ENCODE results near the gene AGPS.

AGPS gene

DNA sequence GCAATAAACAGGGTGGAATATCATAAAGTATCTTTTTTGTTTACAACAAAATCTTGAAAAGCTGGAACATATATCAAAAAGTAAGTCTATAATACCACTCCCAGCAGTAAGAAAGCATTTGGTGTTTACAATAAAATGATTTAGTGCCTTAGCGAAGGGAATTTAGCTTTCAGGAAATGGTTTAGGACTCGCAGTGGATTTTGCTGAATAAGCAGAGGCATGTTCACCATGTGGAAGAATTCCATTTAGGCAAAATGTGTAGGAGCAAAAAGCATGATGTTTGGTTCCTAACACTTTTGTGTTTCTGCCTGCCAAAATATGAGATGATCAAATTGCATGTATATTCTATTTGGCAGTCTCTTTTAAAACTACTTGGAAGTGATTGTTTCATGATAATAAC is 163.6 kb downstream of the AGPS start:
- Mint-ChIP-seq H3K4me3 (no peak overlapping the region), H3K9me3 (no peaks in the 10 kb centered on the region), H3K27me3 (no peaks in the 10 kb centered on the region), H3K36me3 (ENCODE audit: insufficient read depth) (peaks cover 22% of the 10 kb centered on the region), H3K4me1 (peaks cover 15% of the 10 kb centered on the region), H3K27ac (ENCODE audit: low read depth) (no peak overlapping the region)
- DNase-seq (ENCODE audit: low spot score in 2 of 2) (no peak), ATAC-seq (replicated peaks; ENCODE audit: extremely low read depth, poor library complexity, severe bottlenecking) (no peak)

DNA sequence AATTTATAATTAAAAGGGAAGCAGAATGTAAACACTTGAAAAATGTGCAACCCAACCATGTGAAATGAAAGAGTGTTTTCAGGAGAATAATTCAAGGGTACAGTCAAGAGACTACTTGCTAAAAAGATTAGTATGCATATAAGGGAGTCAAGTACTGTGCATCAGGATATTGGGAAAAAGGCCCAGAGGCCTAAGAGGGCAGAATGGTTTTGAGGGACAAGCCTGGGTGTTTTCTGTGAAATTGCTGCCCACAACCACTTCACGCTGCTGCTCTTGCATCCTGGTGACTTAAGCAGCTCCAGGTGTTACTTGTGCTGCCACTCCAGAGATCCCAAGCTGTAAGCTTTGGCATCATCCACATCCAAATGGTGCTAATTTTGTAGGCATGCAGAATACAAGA is 165.2 kb downstream of the AGPS start:
- Mint-ChIP-seq H3K27me3 (no peaks in the 10 kb centered on the region), H3K9me3 (no peaks in the 10 kb centered on the region), H3K36me3 (ENCODE audit: insufficient read depth) (peaks cover 9% of the 10 kb centered on the region), H3K4me3 (no peak overlapping the region), H3K4me1 (peaks cover 12% of the 10 kb centered on the region), H3K27ac (ENCODE audit: low read depth) (no peak overlapping the region)
- DNase-seq (ENCODE audit: low spot score in 2 of 2) (no peak), ATAC-seq (replicated peaks; ENCODE audit: extremely low read depth, poor library complexity, severe bottlenecking) (no peak)

DNA sequence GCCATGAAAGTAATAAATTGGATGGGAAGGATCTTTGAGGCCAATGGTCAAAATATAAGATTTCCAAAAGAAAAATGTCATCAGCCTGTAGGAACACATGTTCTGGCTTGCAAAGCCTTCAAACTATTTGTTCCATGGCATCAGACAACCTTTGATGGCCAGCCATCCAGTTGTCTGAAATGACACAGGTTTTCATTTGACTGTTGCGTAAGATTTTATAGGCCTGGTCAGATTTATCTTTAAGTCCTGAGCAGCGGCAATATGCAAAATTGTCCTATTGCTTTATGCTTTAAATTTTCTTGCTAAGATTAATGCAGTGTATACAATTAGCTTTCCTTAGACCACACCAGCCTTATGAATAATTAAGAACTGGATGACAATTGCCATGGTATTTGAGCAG is 167.1 kb downstream of the AGPS start:
- Mint-ChIP-seq H3K27ac (ENCODE audit: low read depth) (no peak overlapping the region), H3K4me1 (no peaks in the 10 kb centered on the region), H3K9me3 (no peaks in the 10 kb centered on the region), H3K4me3 (no peak overlapping the region), H3K36me3 (ENCODE audit: insufficient read depth) (no peaks in the 10 kb centered on the region), H3K27me3 (no peaks in the 10 kb centered on the region)
- no peak for ATAC-seq (replicated peaks; ENCODE audit: extremely low read depth, poor library complexity, severe bottlenecking)
- DNase-seq (ENCODE audit: low spot score in 2 of 2), result no peak

DNA sequence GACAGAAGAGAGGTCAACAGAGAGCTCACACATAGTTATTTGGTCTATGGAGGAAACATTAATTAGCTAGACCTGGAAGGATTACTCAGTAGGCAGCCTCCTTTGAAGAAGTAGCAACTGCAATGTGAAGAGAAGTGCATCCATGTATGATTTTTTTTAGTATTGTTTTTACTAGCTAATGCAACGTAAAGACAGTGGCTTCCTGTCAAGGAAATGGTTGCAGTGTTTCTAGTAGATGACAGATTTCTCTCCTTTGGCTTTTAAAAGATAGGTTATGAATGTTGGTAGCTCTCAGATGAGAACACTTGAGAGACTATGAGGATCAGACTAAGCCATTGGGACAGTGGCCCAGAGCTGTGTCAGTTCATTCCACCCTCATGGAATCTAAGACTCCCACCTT is 175.8 kb downstream of the AGPS start:
- H3K27me3 Mint-ChIP-seq, result no peaks in the 10 kb centered on the region
- ATAC-seq (replicated peaks; ENCODE audit: extremely low read depth, poor library complexity, severe bottlenecking) (no peak), DNase-seq (ENCODE audit: low spot score in 2 of 2) (no peak)
- no peaks in the 10 kb centered on the region for H3K9me3 Mint-ChIP-seq
- peaks cover 3% of the 10 kb centered on the region for H3K36me3 Mint-ChIP-seq (ENCODE audit: insufficient read depth)
- H3K4me3 Mint-ChIP-seq, result no peak overlapping the region
- H3K27ac Mint-ChIP-seq (ENCODE audit: low read depth), result no peak overlapping the region
- H3K4me1 Mint-ChIP-seq, result no peaks in the 10 kb centered on the region

DNA sequence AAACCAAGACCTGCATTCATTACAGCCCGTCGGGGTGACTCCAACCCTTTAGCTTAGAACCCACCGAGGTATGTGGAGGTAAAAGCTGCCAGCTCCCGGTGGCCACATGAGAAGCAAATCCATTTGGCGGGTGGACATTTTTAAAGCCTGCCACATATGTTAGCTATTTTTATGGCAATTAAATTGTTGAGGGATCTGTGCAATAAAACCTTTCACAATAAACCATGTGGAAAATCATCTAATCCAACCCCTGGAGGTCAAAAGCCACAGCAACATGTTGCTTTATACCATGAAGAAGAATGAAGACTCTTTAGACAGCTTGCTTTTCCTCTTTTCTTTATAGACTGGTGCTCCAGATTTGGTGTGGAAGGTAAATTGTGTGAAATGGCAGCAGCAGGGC is 176.3 kb downstream of the AGPS start:
- H3K27me3 Mint-ChIP-seq, result no peaks in the 10 kb centered on the region
- DNase-seq (ENCODE audit: low spot score in 2 of 2) (no peak), ATAC-seq (replicated peaks; ENCODE audit: extremely low read depth, poor library complexity, severe bottlenecking) (no peak)
- H3K9me3 Mint-ChIP-seq, result no peaks in the 10 kb centered on the region
- H3K4me3 Mint-ChIP-seq, result no peak overlapping the region
- H3K4me1 Mint-ChIP-seq, result no peaks in the 10 kb centered on the region
- H3K27ac Mint-ChIP-seq (ENCODE audit: low read depth), result no peak overlapping the region
- peaks cover 3% of the 10 kb centered on the region for H3K36me3 Mint-ChIP-seq (ENCODE audit: insufficient read depth)

DNA sequence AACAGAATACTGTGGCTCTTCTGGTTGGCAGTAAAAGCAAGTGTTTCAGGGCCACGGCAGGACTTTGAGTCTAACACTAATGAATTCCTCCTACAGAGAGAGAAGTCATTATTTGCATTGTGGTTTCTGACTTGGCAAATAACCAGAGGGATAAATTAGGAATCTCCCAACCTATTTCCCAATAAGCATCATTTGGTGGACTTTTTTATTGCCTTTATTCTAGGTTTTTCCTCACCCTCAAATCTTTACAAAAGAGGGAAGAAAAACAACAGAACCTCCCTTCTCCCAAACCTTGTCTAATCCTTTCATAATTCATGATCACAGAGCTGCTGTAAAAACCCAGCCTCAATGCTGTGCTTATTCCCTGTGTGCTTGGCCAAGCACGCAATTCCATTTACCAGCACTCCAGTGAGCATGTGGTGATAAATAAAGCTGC is 179.7 kb downstream of the AGPS start:
- DNase-seq (ENCODE audit: low spot score in 2 of 2), result no peak
- no peak for ATAC-seq (replicated peaks; ENCODE audit: extremely low read depth, poor library complexity, severe bottlenecking)
- Mint-ChIP-seq H3K27me3 (no peaks in the 10 kb centered on the region), H3K4me1 (no peaks in the 10 kb centered on the region), H3K9me3 (no peaks in the 10 kb centered on the region), H3K27ac (ENCODE audit: low read depth) (no peak overlapping the region), H3K36me3 (ENCODE audit: insufficient read depth) (peaks cover 5% of the 10 kb centered on the region), H3K4me3 (no peak overlapping the region)

DNA sequence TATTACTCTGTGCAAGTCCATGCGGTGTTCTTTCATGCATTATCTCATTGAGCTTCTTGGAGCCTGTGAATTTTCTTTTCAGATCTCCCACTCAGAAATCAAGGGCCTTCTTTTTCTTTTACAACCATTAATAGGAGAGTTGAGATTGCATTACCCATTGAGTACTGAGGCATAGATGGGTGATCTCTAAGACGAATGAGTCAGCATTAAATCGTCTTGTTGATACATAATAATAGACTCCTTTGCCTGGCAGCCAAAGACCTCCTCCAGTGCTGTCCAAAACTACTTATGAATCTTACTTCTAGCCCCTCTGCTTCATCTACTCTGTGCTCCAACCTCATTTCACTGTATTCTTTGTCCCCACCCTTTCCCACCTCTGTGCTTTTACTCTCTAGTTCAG is 180.5 kb downstream of the AGPS start:
- Mint-ChIP-seq H3K27ac (ENCODE audit: low read depth) (no peak overlapping the region), H3K9me3 (no peaks in the 10 kb centered on the region), H3K36me3 (ENCODE audit: insufficient read depth) (peaks cover 2% of the 10 kb centered on the region), H3K27me3 (no peaks in the 10 kb centered on the region), H3K4me3 (no peak overlapping the region), H3K4me1 (no peaks in the 10 kb centered on the region)
- ATAC-seq (replicated peaks; ENCODE audit: extremely low read depth, poor library complexity, severe bottlenecking) (no peak), DNase-seq (ENCODE audit: low spot score in 2 of 2) (no peak)

DNA sequence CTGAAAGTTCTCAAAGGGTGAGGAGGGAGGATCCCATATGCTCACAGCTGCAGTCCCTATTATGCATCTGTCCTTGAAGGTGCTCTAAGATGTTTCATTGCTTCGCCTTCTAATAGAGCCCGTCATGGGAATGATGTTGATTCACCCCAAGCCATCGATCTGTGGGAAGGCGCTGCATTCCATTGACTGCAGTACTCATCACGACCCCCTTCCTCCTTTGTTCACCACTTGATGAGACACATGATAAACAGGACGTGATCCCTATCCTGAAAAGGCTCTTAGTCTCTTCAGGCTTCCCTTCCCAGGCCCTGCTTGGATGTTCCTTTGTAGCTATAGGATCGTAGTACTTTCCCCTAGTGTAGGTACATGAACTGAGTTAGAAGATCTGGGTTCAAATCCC is 181.8 kb downstream of the AGPS start:
- Mint-ChIP-seq H3K27me3 (no peaks in the 10 kb centered on the region), H3K27ac (ENCODE audit: low read depth) (no peak overlapping the region), H3K4me1 (no peaks in the 10 kb centered on the region), H3K4me3 (no peak overlapping the region), H3K36me3 (ENCODE audit: insufficient read depth) (peaks cover 2% of the 10 kb centered on the region), H3K9me3 (no peaks in the 10 kb centered on the region)
- ATAC-seq (replicated peaks; ENCODE audit: extremely low read depth, poor library complexity, severe bottlenecking) (no peak), DNase-seq (ENCODE audit: low spot score in 2 of 2) (no peak)

DNA sequence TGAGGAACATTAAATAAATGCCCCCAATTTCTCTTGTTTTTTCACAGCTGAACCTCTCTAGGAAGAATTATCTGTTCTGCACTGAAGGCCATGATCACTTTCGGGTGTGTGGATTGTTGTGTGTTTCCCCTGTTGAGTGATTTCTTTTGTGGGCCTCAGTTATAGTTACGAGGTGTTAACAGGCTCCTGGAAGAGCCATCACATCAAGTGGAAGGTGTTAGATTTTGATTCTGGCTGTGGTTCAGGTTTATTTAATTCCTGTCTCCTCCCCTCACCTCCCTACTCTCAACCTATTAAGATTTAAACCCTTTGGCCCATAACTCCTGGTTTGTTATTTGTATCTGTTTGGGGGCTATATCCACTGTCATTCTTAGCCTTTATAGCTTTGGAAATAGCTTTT is 182.8 kb downstream of the AGPS start:
- no peak for DNase-seq (ENCODE audit: low spot score in 2 of 2)

DNA sequence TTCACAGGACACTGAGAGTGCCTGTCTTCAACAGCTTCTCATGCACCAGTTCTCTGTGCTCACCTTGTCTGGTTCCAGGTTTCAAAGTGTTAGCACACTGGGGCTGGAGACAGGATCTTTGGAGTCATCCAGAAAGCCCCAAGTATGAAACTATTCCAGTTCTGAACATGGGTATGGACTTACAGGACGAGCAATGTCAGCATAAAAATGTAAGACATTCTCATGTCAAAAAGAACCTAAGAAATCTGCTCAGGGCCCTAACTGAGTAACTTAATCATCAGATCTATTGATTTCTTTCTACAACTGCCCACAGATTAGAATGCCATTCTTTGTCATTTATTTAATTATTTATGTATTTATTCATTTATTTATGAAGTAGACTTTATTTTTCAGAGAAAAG is 184.5 kb downstream of the AGPS start:
- Mint-ChIP-seq H3K4me3 (no peak overlapping the region), H3K4me1 (no peaks in the 10 kb centered on the region), H3K9me3 (no peaks in the 10 kb centered on the region), H3K36me3 (ENCODE audit: insufficient read depth) (peaks cover 2% of the 10 kb centered on the region), H3K27me3 (peaks cover 4% of the 10 kb centered on the region), H3K27ac (ENCODE audit: low read depth) (no peak overlapping the region)
- DNase-seq (ENCODE audit: low spot score in 2 of 2) (no peak), ATAC-seq (replicated peaks; ENCODE audit: extremely low read depth, poor library complexity, severe bottlenecking) (no peak)

More for the DNA sequence above, 182.8 kb downstream of the AGPS start:
- Mint-ChIP-seq H3K36me3 (ENCODE audit: insufficient read depth) (peaks cover 2% of the 10 kb centered on the region), H3K27me3 (no peaks in the 10 kb centered on the region), H3K4me1 (no peaks in the 10 kb centered on the region), H3K4me3 (no peak overlapping the region), H3K27ac (ENCODE audit: low read depth) (no peak overlapping the region), H3K9me3 (no peaks in the 10 kb centered on the region)
- no peak for ATAC-seq (replicated peaks; ENCODE audit: extremely low read depth, poor library complexity, severe bottlenecking)

DNA sequence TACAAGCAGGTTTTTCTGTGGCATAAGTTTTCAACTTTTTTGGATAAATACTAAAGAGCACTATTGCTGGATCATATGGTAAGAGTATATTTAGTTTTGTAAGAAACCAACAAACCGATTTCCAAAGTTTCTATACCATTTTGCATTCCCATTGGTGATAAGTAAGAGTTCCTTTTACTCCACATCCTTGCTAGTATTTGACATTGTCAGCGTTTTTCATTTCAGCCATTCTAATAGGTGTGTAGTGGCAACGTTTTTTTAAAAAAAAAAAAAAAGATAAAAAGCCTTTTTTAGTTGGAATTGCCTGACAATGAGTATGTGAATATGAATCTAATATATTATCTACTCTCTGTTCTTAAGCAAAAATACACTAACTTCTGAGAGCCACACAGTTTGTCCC is 185.9 kb downstream of the AGPS start:
- DNase-seq (ENCODE audit: low spot score in 2 of 2), result no peak
- Mint-ChIP-seq H3K36me3 (ENCODE audit: insufficient read depth) (peaks cover 2% of the 10 kb centered on the region), H3K27ac (ENCODE audit: low read depth) (no peak overlapping the region), H3K27me3 (peaks cover 9% of the 10 kb centered on the region), H3K4me1 (no peaks in the 10 kb centered on the region), H3K9me3 (no peaks in the 10 kb centered on the region), H3K4me3 (no peak overlapping the region)
- ATAC-seq (replicated peaks; ENCODE audit: extremely low read depth, poor library complexity, severe bottlenecking), result no peak

DNA sequence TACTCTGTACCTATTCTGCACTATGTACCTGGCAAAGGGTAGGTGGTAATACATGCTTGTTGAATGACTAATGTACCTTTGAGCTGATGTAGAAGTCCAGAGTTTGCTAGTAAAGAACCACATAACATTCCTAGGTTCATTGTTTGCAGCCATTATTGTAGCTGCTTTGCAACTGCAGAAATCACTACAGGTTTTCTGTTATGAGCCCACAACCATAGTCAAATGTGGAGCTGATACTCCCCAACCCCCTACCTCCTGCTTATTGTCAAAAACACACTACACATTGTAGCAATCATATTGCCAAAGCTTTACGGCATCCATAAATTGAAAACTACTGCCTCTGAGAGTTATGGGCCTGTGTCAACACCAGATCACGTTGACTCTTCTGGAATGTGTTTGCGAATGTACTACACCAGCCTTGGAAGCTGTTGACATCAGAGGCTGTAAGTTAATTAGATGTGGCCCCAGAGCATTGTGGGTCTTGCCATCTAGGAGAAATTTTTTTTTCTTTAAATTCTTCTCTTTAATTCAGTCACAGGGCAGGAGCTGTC is 187.0 kb downstream of the AGPS start:
- ATAC-seq (replicated peaks; ENCODE audit: extremely low read depth, poor library complexity, severe bottlenecking), result no peak
- no peaks in the 10 kb centered on the region for H3K9me3 Mint-ChIP-seq
- no peak overlapping the region for H3K4me3 Mint-ChIP-seq
- H3K27ac Mint-ChIP-seq (ENCODE audit: low read depth), result no peak overlapping the region
- H3K36me3 Mint-ChIP-seq (ENCODE audit: insufficient read depth), result peaks cover 2% of the 10 kb centered on the region
- H3K27me3 Mint-ChIP-seq, result peaks cover 9% of the 10 kb centered on the region
- DNase-seq (ENCODE audit: low spot score in 2 of 2), result no peak
- no peaks in the 10 kb centered on the region for H3K4me1 Mint-ChIP-seq

DNA sequence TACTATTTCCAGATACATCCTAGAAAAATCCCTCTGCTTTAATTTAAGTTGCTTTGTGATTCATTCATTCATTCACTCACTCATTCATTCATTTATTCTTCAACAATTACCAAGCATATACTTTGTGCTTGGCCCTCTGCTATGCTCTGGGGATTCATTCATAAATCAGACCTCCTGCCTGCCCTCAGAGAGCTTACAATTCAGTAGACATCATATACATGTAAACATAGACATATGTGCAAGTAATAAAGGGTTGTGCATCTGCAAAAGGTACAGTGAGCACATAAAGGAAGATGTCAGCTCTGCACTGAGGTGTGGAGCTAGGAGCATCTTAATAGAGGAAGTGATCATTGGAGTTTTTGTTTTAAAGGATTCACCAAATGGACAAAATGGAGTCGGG is 189.4 kb downstream of the AGPS start:
- Mint-ChIP-seq H3K27ac (ENCODE audit: low read depth) (no peak overlapping the region), H3K36me3 (ENCODE audit: insufficient read depth) (no peaks in the 10 kb centered on the region), H3K9me3 (no peaks in the 10 kb centered on the region), H3K27me3 (peaks cover 9% of the 10 kb centered on the region), H3K4me3 (no peak overlapping the region), H3K4me1 (peaks cover 6% of the 10 kb centered on the region)
- ATAC-seq (replicated peaks; ENCODE audit: extremely low read depth, poor library complexity, severe bottlenecking) (no peak), DNase-seq (ENCODE audit: low spot score in 2 of 2) (no peak)
